OCI-M2 (cell line): ENCODE results near the gene STMN3.

Experiments
- DNase-seq: peaks from one replicate; lab custom pipeline; 2025; ENCODE audit not compliant: unreplicated experiment; lab: John Stamatoyannopoulos, UW

STMN3 gene

DNA sequence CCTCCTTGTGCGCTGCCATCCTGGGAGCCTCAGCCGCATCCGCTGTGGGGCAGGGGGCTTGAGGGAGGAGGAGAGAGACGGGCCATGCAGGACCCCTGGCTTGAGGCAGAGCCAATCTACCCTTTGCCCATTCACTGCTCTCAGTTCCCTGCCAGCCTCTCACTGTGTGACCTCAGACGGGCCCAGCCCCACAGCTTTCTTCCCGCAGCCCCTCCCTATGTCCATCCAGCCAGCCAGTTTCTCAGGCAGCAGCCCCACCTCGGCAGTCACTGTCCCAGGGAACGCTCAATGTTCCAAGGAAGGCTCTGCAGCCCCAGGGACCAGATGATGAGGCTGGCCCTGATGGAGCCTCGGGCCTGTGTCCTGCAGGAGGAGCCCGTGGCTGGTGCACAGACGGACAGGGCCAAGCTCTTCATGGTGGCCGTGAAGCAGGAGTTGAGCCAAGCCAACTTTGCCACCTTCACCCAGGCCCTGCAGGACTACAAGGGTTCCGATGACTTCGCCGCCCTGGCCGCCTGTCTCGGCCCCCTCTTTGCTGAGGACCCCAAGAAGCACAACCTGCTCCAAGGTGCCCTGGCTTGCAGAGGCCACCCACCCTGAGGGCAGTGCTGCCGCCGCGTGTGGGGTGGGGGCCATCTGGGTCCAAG is 39.3 kb upstream of the STMN3 start:
- no peak for DNase-seq

GRCh38 chr20:63691711-63692435 is 38.6 kb upstream of the STMN3 start:
- no peak for DNase-seq

DNA sequence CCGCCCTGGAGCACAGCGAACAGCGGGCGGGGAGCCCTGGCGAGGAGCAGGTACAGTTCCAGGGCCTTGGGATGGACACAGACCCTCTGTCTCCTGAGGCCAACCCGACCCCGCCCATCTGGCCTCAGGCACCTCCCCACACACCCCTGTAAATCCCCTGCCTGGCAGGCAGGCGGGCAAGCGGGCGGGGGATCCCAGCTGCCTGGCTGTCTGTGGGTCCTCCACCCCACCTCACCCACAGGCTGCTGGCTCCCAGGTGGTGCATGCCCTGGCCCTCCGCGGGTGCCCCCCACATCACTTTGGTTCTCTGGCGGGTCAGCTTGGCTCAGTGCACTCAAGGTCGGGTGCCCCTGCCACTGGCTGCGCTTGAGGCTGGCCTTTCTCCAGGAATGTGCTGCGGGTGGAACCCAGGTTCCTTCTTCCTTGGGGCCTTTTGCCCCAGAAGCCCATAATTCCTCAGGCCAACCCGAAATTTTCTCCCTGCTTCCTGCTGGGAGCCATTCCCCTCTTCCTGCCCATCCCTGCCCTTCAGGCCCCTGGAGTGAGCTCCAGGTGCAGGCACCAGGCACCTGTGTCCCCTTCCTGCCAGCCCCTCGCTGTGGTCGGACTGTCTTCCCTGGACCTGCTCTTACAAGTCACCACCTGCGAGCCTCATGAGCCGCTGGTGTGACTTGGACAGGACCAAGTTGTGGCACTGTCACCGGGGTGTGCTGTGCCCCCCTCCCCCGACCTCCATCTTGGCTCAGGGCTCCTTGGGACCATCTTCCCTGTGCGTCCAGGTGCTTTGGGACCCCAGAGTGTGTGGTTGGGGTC is 37.9 kb upstream of the STMN3 start:
- DNase-seq = no peak

GRCh38 chr20:63690003-63690897 is 37.0 kb upstream of the STMN3 start:
- DNase-seq = no peak

GRCh38 chr20:63689046-63690002 is 36.1 kb upstream of the STMN3 start:
- DNase-seq = no peak

DNA sequence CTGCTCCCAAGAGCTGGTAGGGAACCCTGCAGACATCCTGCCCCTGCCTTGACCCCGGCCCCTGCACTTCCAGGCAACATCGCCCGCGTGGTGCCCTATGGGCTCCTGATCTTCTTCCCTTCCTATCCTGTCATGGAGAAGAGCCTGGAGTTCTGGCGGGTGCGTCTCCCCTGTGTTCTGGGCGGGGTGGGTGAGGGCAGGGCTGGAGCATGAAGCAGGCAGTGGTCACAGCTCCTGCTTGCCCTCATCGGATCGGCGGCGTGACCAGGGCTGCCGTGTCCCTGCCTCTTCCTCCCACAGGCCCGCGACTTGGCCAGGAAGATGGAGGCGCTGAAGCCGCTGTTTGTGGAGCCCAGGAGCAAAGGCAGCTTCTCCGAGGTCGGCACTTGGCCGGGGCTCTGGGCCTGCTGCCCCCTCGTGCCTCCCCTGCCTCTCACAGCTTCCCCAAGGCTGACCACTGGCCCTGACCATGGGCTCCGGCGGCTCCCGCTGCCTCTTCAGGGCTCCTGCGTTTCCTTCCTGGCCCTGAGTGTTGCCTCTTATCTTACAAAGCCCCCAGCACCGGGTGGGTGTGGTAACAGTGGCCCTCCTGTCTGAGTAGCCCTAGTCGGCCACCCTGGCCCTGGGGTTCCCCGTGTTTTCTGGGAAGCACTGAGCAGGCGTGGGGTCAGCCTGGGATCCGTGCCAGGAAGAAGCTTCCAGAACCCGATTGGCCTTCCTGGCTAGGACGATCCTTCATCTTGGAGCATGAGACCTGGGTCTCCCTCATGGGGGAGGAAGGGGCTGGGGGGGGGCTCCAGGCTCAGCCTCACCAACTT is 35.2 kb upstream of the STMN3 start:
- no peak for DNase-seq

DNA sequence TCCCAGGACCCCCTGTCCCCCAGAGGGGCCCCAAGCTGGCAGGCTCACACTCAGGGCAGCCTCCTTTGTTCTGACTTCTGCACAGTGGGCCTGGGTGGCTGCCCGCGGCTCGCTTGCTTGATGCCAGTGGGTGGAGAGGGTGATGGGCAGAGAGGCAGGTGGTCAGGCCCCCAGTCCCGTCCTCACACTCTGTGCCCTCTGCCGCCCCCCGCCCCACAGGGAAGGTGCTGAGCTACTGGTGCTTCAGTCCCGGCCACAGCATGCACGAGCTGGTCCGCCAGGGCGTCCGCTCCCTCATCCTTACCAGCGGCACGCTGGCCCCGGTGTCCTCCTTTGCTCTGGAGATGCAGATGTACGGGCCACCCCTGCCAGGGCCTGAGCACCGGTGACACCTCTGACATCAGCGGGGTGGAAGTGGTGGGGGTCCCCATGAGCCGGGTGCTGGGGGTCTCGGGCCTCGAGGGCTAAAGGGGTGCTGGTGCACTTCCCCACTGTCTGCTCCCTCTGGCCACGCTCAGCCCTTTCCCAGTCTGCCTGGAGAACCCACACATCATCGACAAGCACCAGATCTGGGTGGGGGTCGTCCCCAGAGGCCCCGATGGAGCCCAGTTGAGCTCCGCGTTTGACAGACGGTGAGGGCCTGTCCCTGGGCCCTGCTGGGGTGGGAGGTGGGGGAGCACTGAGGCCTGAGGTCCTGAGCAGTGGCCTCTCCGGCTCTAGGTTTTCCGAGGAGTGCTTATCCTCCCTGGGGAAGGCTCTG is 34.4 kb upstream of the STMN3 start:
- DNase-seq = no peak

DNA sequence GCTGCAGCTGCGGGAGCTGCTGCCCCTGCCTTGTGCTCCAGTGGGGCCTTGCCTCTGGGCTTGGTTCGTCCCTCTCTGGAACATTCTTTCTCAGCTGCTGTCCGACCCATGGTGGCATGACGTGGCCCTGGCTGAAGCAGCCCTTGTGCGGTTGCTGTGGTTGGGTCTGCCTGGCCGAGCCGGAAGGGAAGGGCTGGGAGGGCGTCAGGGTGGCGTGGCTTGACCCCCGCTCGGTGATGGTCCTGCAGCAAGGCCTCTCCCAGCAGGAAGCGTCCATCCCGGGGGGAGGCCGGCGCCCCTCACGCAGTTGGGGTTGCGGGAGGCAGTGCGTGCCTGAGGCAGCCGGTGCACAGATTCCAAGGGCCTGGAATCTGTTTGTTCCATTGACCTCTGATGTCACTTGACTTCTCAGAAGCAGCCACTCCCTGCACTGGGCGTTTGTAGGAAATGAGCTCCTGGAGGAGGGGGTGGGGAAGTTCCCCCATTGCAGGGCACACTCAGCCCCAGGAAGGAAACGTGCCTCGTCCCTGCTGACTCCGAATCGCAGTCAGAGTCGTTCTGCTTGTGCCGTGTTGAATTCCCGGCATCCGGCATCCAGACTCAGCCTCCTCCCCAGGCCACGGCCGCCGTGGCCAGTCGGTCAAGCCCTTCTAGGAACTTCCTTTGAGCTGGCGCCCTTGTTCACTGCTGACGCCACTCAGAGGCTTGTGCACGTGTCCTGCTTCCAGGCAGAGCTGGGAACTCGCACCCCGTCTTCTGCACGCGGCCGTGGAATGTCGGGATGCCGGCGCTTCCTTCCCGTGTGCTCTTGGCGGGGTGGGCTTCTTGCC is 33.5 kb upstream of the STMN3 start:
- no peak for DNase-seq

DNA sequence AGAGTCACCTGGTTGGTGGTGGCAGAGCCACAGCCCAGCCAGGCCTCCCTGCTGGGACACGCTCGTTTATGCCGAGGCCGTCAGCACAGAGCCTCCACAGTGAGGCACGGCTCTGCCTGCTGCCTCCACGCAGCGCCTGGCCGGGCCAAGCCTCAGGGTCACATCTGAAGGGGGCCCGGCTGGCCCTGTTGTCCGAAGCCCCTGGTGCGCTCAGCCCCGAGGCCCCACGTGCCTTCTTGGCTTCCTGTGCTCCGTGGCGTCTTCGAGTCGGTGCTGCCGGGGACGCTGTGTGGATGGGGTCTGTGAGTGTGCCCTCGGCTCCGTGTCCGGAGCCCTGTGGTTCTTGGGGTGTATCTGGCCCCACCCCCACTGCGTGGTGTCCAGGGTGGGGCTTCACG is 32.9 kb upstream of the STMN3 start:
- DNase-seq = no peak

DNA sequence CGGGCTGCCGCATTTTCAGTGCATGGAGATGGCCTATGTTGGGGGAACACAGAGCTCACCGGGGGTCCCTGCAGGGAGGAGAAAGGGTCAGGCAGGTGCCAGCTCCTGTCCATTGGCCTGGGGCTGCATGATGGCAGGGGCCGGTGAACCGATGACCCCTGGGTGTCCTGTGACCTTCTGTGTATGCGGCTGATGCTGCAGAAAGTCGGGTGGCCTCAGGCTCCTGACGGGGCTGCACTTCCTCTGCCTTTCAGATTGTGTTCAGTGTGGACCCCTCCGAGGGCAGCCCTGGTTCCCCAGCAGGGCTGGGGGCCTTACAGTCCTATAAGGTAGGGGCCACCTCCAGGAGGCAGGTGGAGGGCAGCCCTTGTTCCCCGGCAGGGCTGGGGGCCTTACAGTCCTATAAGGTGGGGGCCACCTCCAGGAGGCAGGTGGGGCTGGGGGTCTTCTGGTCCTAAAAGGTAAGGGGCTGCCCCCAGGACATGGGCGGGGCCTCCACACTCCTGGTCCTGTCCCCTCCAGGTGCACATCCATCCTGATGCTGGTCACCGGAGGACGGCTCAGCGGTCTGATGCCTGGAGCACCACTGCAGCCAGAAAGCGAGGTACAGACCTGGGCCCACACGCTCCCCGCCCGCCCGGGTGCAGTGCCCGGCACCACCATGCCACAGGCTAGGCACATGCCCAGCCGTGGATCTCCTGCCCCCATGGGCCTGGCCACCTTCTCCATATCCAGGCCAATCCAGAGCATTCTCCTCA is 32.2 kb upstream of the STMN3 start:
- DNase-seq = no peak

GRCh38 chr20:63682384-63683139 is 29.3 kb upstream of the STMN3 start:
- no peak for DNase-seq

DNA sequence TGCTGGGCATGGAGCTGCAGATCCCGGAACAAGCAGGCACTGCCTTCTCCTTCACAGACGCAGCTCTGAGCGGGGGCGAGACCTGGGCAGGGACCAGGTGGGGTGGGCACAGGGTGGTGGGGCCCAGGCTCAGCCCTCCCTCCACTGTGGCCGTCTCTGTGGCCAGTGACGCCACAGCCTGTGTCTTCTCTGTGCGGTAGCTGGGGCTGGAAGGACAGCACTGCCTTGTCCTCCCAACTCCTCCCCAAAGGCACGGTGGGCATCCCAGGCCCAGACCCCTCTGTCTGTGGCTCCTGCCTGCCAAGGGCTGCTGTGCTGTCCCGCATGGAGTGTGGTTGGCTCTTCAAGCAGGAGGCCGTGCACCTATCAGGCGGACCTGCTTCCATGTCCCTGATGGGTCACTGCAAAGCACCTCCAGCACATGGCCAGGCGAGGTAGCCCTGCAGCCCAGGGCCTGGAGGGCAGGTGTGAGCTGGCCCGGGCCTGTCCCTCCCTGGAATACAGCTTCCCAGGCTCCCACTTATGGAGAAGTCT is 28.5 kb upstream of the STMN3 start:
- DNase-seq = no peak

DNA sequence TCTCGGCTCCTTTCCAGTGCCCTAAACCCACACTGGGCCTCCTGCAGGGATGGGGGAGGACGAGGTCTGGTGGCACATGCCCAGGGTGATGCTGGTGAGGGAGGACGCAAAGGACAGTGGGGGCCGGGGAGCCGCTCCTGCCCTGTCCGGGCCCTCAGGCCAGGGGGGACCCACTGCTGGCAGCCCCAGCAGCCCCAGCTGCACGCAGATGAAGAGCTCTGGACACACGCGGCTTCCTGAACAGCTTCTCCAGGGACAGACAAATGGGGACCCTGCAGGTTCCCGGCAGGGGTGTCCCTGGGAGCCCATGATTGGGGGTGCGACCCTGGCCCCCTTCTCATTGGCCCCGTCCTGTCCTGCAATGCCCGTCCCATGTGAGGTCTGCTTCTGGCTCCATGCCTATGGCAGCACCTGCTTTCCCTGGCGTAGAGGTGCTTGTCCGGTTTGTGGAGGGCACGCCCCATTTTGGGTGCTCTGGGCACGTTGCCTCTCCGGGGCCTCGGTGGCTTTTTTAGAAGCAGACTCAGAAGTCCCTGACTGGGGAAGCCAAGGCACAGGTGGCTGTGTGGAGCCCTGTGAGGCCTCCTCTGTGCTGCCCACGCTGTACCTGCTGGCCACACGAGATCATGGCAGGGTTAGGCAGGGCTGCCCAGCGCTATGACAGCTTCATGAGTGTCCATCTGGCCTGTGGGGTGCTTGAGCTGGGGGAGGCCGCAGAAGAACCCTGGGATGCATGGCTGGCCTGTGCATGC is 27.8 kb upstream of the STMN3 start:
- no peak for DNase-seq

DNA sequence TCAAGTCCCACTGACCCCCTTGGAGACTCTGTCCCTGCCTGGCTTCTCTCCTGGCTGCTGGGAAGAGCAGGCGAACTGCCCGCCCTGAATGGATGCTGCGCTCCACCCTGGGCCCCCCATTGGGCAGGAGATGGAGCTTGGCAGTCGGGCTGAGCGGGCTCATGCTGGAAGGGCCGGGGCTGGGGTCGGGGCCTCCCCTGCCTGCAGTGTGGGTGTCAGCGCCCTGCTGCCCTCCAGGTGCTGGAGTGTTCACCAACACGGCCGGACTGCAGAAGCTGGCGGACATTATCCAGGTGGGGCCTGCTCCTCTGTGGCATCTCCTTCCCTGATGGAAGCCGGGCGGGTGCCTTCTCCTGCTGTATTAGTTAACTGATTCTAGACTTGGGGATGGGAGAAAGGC is 27.2 kb upstream of the STMN3 start:
- DNase-seq = no peak

DNA sequence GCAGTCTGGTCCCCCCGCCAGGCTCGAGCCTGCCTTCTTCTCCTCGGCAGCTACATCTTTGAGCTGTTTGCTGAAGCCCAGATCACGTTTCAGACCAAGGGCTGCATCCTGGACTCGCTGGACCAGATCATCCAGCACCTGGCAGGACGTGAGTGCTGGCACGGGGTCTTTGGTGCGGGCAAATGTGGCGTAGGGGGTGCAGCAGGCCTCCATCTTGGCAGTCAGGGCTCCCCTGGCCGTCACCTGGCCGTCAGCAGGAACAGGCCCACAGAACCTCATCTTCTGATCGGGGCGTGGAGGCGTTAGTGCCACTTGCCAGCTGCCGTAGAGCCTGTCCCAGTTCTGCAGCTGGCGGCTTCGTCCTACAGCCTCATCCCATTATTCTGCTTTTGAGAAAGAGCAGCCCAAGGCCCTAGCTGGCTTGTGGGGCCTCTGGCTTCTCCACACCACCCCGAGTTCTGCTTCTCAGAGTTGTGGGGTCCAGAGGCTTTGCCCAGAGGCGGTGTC is 26.6 kb upstream of the STMN3 start:
- DNase-seq = no peak
